ENCODE data around the gene RASIP1. TPM values are rescaled to one million over a fixed set of nuclear protein-coding genes. Genes with fewer than 3 reads are reported as not detected.
A peak's percentile ranks its signal among the peaks of the same experiment; 100 is the strongest.
"Not testable (repeated sequence)": the region's sequence is repeated elsewhere in the genome, so short reads cannot be mapped to it uniquely, and the experiment has no call there.

The RASIP1 gene
- polyA plus RNA-seq, 6 donors from 2014 or later, result 0.48 TPM; not detected in 5

DNA sequence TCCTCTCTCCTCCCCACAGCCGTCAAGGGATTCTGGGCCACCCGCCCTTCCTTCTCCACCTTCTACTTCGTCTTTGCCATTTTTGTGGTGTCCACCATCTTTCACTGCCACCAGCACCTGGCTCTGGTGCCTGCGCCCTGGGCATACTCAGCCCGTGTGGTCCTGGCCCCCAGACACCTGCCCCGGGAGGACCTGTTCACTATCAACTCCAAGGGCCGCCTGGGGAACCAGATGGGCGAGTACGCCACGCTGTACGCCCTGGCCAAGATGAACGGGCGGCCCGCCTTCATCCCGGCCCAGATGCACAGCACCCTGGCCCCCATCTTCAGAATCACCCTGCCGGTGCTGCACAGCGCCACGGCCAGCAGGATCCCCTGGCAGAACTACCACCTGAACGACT is 60.4 kb downstream of the RASIP1 start:
- not testable (repeated sequence) for H3K9me3 Mint-ChIP-seq, DNase-seq, H3K27me3 Mint-ChIP-seq

DNA sequence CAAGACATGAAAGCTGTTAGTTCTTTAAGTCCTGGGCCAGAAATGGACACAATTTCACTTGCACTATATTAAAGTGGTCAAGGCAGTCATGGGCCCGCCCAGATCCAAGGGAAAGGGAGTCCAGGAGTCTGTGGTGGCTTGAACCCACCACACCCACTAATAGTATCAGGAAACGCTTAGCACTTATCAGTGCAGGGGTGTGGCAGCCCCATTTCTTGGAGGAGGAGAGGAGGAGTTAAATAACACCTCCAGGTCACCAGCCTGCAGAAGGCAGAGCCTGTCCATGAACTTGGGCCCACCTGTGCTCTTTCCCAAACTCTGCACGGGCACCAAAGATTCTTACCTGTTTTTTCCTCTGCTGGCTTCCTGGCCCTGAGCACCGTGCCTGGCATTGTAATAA is 62.2 kb downstream of the RASIP1 start:
- peaks cover 7 to 11% (median 9%) of the 10 kb centered on the region in 3 donors for H3K4me1 Mint-ChIP-seq
- H3K27me3 Mint-ChIP-seq, result peaks cover 0 to 5% (median 3%) of the 10 kb centered on the region in 3 donors
- DNase-seq (no peak), ATAC-seq (ENCODE audit: low read depth in 2 of 2) (no peak)
- H3K27ac Mint-ChIP-seq, result peak overlapping the region in 1 of 6 donors; percentile 66
- no peaks in the 10 kb centered on the region for H3K9me3 Mint-ChIP-seq
- H3K4me3 Mint-ChIP-seq, result no peak overlapping the region
- H3K36me3 Mint-ChIP-seq, result no peaks in the 10 kb centered on the region

More for the DNA sequence above, 60.4 kb downstream of the RASIP1 start:
- H3K36me3 Mint-ChIP-seq; H3K4me1 Mint-ChIP-seq; H3K4me3 Mint-ChIP-seq; H3K27ac Mint-ChIP-seq; ATAC-seq (ENCODE audit: low read depth in 2 of 2): not testable (repeated sequence)

GRCh38 chr19:48676887-48677286 is 63.5 kb downstream of the RASIP1 start:
- H3K36me3 Mint-ChIP-seq, result no peaks in the 10 kb centered on the region
- H3K4me3 Mint-ChIP-seq, result no peak overlapping the region
- ATAC-seq (ENCODE audit: low read depth in 2 of 2) (no peak), DNase-seq (no peak)
- peaks cover 7 to 9% (median 8%) of the 10 kb centered on the region in 3 donors for H3K4me1 Mint-ChIP-seq
- H3K9me3 Mint-ChIP-seq, result no peaks in the 10 kb centered on the region
- H3K27ac Mint-ChIP-seq, result no peak overlapping the region
- peaks cover 0 to 5% (median 3%) of the 10 kb centered on the region in 3 donors for H3K27me3 Mint-ChIP-seq

DNA sequence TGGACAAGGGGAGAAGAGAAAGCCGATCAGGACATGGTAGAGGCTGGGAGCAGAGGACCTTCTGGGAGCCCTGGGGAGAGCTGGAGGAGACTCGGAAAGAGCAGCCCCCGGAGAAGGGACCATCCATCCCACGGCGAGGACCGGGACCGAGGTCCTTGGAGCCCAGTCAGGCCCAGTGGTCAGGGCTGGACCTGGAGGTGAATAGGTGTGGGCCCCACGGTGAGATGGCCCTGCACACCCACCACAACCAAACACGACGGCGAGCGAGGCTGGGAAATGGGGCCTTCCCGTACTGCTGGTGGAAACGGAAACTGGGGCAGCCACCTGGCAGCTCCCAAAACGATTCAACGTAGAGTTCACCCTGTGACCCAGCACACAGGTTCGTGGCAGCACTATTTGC is 63.9 kb downstream of the RASIP1 start:
- Mint-ChIP-seq H3K9me3 (no peaks in the 10 kb centered on the region), H3K27ac (no peak overlapping the region), H3K36me3 (no peaks in the 10 kb centered on the region), H3K27me3 (peaks cover 0 to 5% (median 3%) of the 10 kb centered on the region in 3 donors), H3K4me3 (no peak overlapping the region), H3K4me1 (peaks cover 7 to 9% (median 8%) of the 10 kb centered on the region in 3 donors)
- ATAC-seq (ENCODE audit: low read depth in 2 of 2) (no peak), DNase-seq (no peak)

DNA sequence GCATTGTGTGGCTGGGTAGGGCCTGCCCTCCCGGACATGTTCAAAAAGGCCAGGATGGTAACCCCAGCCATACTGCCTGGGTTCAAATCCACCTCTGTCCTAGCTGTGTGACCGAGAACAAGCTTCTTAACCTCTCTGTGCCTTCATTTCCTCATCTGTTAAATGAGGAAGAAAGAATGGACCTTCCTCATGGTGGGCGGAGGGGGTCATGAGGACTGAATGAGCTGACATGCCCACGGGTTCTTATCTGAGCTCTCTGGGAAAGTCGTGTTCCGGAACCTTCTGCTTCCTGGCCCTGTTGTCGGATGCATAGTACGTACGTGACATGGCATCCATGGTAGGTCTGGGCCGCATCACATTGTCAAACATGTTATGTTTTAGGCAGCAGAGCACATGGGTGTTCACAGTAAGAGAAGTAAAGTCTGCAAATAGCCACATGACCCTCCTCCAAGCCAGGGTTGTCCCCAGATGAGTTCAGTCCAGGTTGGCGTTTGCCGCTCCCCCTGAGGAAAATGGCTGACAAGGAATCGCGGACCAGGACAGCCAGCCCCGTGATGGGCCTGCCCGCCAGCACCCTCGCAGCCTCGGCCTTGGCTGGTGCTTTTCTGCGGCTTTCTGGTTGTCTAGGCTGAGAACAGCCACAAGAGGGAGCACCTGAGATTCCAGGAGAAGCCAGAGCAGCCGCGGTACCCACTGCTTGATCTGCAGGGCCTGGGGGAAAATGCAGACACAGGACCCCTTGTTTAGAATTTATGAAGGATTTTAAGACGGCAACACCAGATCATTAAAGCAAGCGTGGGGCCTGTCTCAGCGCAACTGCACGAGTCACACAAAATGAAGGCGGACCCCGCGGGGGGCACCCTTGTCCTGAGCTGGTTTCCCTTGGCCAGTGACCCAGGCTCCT is 65.2 kb downstream of the RASIP1 start:
- no peaks in the 10 kb centered on the region for H3K36me3 Mint-ChIP-seq
- peaks cover 7 to 10% (median 8%) of the 10 kb centered on the region in 3 donors for H3K4me1 Mint-ChIP-seq
- peak overlapping the region in 5 of 6 donors; percentile 10 to 67 (median 49) for H3K27ac Mint-ChIP-seq
- peak; percentile 73 for DNase-seq
- peaks cover 0 to 5% (median 3%) of the 10 kb centered on the region in 3 donors for H3K27me3 Mint-ChIP-seq
- H3K4me3 Mint-ChIP-seq, result peak overlapping the region in 4 of 8 donors; percentile 12 to 78 (median 21)
- no peaks in the 10 kb centered on the region for H3K9me3 Mint-ChIP-seq
- ATAC-seq (ENCODE audit: low read depth in 2 of 2), result peak; percentile 91 to 97

DNA sequence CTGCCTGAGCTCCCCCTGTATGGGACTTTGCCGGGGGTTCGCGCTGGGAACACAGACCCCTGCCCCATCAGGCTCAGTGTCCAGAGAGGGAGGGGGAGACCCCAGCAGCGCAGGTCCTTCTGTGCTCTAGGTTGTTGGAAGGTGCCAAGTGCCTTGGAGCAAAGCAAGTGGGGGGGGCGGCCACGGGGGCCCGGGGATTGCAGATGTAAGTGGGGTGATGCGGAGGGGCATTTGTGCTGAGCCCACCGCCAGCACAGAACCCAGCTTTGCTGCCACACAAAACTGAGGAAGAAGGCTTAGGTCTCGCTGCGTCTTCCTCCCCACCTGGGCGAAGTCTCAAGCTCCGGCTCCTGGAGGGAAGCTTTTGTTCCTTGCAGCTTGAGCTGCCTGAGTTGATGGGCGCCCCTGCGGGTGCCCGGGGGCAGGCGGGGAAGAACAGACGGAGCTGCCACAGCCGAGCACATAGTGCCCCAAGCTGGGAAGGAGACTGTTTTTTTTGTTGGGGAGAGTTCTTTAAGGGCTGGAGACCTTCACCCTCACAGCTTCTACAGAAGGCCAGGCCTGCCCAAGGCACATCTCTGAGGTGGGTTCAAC is 66.1 kb downstream of the RASIP1 start:
- Mint-ChIP-seq H3K4me1 (peaks cover 12 to 15% (median 14%) of the 10 kb centered on the region in 3 donors), H3K27ac (no peak overlapping the region), H3K9me3 (peaks cover 0 to 7% (median 0%) of the 10 kb centered on the region in 7 donors), H3K36me3 (no peaks in the 10 kb centered on the region), H3K27me3 (peaks cover 0 to 5% (median 3%) of the 10 kb centered on the region in 3 donors), H3K4me3 (no peak overlapping the region)
- no peak for ATAC-seq (ENCODE audit: low read depth in 2 of 2)
- DNase-seq, result no peak

- H3K36me3 Mint-ChIP-seq, result no peaks in the 10 kb centered on the region
- DNase-seq, result no peak
- H3K27me3 Mint-ChIP-seq, result peaks cover 0 to 5% (median 3%) of the 10 kb centered on the region in 3 donors
Observed at GRCh38 chr19:48673436-48674100, 66.8 kb downstream of the RASIP1 start.

DNA sequence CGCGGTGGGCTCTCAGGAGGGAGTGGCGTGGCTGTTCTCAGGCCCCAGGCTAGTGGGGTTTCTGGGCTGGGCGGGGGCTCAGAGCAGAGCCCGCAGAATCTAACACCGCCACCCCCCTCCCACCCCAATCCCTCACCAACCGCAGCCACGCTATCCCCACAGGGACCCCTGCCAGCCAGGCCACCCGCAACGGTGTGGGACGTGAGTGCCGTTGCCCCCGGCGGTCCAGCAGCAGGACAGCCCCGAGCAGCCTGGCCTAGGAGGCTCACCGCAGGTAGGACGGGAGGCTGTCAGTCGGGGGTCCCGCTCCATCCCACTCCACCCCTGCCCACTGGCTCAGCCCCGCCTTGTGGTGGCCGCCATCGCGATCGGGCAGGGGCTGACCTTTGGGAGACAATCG is 67.4 kb downstream of the RASIP1 start, which contains the start of gene NTN5:
NTN5 (minus strand) TSS at position 24 of the 400 bp plus-strand sequence. CDS start 2,031 bp downstream, outside the sequence.
- H3K27me3 Mint-ChIP-seq, result peaks cover 0 to 5% (median 3%) of the 10 kb centered on the region in 3 donors
- H3K4me3 Mint-ChIP-seq, result no peak within 1 kb of the TSS

More at GRCh38 chr19:48673436-48674100, 66.8 kb downstream of the RASIP1 start:
- Mint-ChIP-seq H3K27ac (peak overlapping the region in 1 of 6 donors; percentile 8), H3K9me3 (peaks cover 0 to 11% (median 0%) of the 10 kb centered on the region in 7 donors), H3K4me1 (peaks cover 14 to 17% (median 15%) of the 10 kb centered on the region in 3 donors), H3K4me3 (no peak overlapping the region)
- ATAC-seq (ENCODE audit: low read depth in 2 of 2), result no peak

DNA sequence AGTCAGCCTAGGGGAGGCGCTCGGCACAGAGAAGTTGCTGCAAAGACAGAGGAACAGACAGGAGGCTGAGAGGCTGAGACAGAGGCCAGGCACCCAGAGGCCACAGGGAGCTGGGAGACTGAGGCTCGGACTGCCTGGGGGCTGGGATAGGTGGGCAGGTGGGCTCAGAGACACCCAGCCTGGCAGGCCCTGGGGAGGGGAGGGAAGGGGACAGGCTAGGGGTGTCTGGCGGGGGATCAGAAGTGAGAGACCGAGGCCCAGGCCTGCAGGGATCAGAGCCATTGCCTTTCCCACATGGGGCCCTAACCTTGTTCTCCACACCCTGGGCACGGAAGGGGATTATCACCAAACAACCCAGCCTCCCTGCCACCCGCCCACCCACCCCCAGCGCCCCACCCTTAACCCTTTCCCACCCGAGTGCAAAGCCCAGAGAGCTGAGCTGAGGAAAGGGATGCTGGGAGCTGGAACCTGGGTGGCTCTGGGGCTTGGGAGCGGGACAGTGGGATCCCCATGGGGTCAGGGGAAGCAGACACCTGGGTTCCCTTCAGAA is 68.9 kb downstream of the RASIP1 start:
- H3K27me3 Mint-ChIP-seq, result peaks cover 0 to 5% (median 3%) of the 10 kb centered on the region in 3 donors
- H3K27ac Mint-ChIP-seq, result peak overlapping the region in 1 of 6 donors; percentile 85
- H3K9me3 Mint-ChIP-seq, result peaks cover 0 to 12% (median 0%) of the 10 kb centered on the region in 7 donors
- DNase-seq (no peak), ATAC-seq (ENCODE audit: low read depth in 2 of 2) (no peak)
- H3K4me1 Mint-ChIP-seq, result peaks cover 14 to 17% (median 15%) of the 10 kb centered on the region in 3 donors
- no peak overlapping the region for H3K4me3 Mint-ChIP-seq
- H3K36me3 Mint-ChIP-seq, result no peaks in the 10 kb centered on the region

More for the DNA sequence above, 67.4 kb downstream of the RASIP1 start, which contains the start of gene NTN5:
- Mint-ChIP-seq H3K9me3 (peaks cover 0 to 12% (median 0%) of the 10 kb centered on the region in 7 donors), H3K27ac (peak within 1 kb of the TSS in 2 of 6 donors; percentile 28 to 65), H3K36me3 (no peaks in the 10 kb centered on the region), H3K4me1 (peaks cover 14 to 17% (median 15%) of the 10 kb centered on the region in 3 donors)
- no peak for ATAC-seq (ENCODE audit: low read depth in 2 of 2)
- DNase-seq, result no peak

GRCh38 chr19:48670699-48671445 is 69.5 kb downstream of the RASIP1 start:
- H3K27me3 Mint-ChIP-seq, result peaks cover 0 to 5% (median 3%) of the 10 kb centered on the region in 3 donors
- peak overlapping the region in 1 of 6 donors; percentile 85 for H3K27ac Mint-ChIP-seq
- H3K4me1 Mint-ChIP-seq, result peaks cover 14 to 17% (median 15%) of the 10 kb centered on the region in 3 donors
- DNase-seq (no peak), ATAC-seq (ENCODE audit: low read depth in 2 of 2) (no peak)
- H3K36me3 Mint-ChIP-seq, result no peaks in the 10 kb centered on the region
- H3K4me3 Mint-ChIP-seq, result peak overlapping the region in 1 of 8 donors; percentile 52
- peaks cover 0 to 12% (median 0%) of the 10 kb centered on the region in 7 donors for H3K9me3 Mint-ChIP-seq
